Islet of Langerhans (tissue), 1 donor: ENCODE measurements around the gene ELOVL5.

Source experiments
- FAIRE-seq: peaks from one replicate; lab custom pipeline; 2011; peaks lifted over from hg19 to GRCh38; lab: Jason Lieb, UNC

Gene ELOVL5

DNA sequence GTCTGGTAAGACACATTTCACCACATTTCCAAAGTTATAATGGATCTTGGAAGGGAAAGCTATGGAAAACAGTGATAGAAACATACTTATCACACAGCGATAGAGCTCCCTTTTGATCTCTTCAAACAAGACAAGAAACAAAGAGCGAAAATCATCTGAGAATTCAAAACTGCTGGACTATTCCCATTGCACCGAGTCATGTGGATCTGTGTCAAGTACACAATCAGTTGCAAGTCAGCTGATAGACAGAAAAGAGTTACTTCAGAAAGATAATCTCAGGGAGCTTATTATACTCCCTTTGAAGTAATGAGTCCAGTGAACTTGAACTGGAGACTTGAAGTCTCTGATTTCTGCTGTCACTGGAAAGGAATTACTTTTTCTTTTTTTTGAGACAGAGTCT, 110.4 kb downstream of the ELOVL5 start:
- no peak for FAIRE-seq

DNA sequence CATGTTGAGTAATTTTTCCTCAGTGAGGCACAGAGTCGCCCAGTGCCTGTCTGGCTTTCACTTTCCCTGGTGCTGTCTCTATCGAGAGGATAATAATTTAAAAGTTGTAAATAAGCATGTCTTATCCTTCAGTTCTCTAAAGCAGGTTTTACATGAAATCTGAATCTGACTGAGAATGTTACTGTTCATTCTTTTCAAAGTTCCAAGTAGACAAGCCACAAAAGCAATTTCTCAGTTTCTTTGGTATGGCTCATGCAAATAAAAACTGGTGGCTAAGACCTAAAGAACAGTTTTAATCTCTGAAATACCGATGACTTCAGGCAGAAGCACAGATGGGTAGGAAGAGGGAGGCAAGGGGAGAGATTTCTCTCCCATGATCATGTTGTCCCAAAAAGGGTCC, 112.5 kb downstream of the ELOVL5 start:
- FAIRE-seq, result no peak

DNA sequence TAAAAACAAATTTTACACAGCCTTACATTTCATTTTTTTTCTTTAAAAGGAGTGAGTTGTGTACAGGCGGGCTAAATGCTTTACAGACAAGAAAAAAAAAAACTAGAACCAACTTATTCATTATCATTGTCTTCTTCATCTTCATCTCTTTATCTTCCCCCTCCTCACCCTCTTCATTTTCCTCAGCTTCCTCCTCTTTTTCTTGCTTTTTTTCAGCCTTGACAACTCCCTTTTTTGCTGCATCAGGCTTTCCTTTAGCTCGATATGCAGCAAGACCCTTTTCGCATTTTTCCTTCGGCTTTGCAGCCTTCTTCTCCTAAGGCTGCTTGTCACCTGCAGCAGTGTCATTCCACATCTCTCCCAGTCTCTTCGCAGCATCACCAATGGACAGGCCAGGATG, 113.2 kb downstream of the ELOVL5 start:
- no peak for FAIRE-seq

DNA sequence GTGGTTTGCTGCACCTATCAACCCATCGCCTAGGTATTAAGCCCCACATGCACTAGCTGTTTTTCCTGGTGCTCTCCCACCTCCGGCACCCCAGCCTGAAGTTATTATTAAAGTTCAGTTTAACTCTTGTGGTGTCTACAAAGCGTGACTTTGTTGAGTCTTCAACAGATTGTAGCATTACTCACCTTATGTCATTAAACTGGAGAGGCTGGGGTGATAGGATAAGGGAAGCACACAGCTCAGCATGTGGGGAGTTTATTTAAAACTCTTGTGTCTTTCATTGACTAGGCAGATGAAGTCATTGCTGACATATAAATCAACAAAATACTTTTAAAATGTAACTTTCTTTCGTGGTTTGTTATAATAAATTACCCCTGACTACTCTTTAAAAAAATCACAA, 115.4 kb downstream of the ELOVL5 start:
- FAIRE-seq, result no peak

DNA sequence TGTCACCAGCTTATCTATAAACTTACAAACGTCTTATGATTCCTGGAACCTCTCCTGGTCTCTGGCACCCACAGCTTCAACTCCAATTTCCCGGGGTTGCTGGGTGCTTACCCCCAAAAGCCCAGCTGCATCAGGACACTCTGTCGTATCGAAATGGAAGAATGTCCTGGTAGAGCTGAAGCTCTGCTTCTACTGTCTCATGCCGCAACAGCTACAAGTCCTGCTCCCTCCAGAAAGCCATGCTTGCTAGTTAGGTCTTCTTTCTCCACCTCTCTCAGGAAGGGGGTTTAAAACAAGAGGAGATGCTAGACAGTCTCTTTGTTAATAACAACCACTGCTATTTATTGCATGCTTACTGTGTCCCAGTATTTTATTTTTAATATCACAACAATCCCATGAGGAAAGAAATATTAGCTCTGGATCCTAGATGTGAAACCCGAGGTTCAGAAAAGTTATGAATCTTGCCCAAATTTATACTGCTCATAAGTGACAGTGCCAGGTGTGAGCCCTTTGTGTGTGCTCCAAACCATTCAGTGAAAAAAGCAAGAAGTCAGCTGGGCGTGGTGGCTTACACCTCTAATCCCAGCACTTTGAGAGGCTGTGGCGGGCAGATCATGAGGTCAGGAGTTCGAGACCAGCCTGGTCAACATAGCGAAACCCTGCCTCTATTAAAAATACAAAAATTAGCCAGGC, 117.8 kb downstream of the ELOVL5 start:
- no peak for FAIRE-seq

DNA sequence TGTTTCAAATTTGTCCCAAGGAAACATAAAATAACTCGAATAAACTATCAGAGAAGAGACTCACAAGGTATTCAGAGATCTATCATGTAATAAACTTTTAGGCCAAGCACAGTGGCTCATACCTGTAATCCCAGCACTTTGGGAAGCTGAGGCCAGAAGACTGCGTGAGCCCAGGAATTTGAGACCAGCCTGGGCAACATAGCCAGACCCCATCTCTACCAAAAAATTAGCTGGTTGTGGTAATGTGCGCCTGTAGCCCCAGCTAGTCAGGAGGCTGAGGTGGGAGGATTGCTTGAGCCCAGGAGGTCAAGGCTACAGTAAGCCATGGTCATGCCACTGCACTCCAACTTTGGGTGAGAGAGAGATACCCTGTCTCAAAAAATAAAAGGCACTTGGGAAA, 120.9 kb downstream of the ELOVL5 start:
- no peak for FAIRE-seq

DNA sequence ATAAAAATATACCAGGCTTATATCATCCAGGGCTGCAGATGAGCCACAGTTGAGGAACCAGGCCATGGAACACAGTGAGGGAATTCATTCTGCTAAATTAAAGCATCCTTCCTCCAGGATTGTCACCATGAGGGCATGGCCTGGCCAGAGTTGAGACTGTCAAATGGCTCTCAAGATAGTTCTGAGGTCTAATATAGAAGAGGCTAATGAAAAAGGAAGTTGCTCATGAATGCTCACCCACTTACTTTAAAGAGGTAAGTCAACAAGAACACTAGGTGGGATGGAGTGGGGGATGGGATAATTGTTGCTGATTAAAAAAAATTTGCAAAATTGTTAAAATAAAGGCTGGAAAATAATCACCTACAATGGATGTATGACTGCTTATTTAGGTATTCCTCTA, 128.1 kb downstream of the ELOVL5 start:
- FAIRE-seq, result no peak
